Ectodermal cell (in vitro differentiated cells): ENCODE results near the gene OTULINL.

Experiments
- H3K27ac ChIP-seq: 2 replicates; pipeline ENCODE4 v1.7.0; 2013; ENCODE audit warnings: mild to moderate bottlenecking, low read depth, low read length; ENCODE audit not compliant: insufficient read depth, poor library complexity, severe bottlenecking
- H3K27me3 ChIP-seq: 2 replicates; pipeline ENCODE4 v1.7.0; 2013; ENCODE audit warnings: mild to moderate bottlenecking, low read length; ENCODE audit not compliant: insufficient read depth, control insufficient read depth, poor library complexity, severe bottlenecking
- H3K36me3 ChIP-seq: one replicate; pipeline ENCODE4 v1.7.0; 2013; ENCODE audit warnings: low read length; ENCODE audit not compliant: control insufficient read depth, insufficient read depth
- H3K4me1 ChIP-seq: one replicate; pipeline ENCODE4 v1.7.0; 2013; ENCODE audit warnings: low read length; ENCODE audit not compliant: control insufficient read depth, insufficient read depth
- H3K4me3 ChIP-seq: 2 replicates; pipeline ENCODE4 v1.7.0; 2013; ENCODE audit warnings: low read depth, low read length, control low read depth; ENCODE audit not compliant: insufficient read depth
- H3K9me3 ChIP-seq: 2 replicates; pipeline ENCODE4 v1.7.0; 2013; ENCODE audit warnings: mild to moderate bottlenecking, low read length, moderate library complexity; ENCODE audit not compliant: control insufficient read depth
- WGBS, 2 experiments: methylation state at CpG; one replicate each; pipeline ENCODE4 v1.1.7; 2013; ENCODE audit warnings: missing lambda C conversion rate in 2 of 2; 5-methylcytosine and 5-hydroxymethylcytosine counted together

The OTULINL gene

DNA sequence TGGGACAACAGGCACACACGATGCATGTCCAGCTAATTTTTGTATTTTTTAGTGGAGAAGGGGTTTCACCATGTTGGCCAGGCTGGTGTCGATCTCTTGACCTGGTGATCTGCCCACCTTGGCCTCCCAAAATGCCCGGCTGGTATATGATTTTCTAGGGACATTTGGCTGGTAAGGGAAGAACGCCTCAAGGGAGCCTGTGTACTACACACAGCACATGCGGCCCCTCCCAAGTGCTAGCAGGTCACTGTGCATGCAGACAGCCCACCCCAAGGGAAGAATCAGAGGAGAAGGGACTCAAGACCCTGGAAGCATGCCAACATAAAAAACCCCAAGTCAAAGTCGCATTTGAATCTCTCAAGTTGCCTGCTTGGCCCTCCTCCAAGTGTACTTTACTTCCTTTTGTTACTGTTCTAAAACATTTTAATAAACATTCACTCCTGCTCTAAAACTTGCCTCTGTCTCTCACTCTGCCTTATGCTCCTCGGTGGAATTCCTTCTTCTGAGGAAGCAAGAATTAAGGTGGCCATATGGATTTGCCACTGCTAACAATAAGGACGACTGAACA, 24.3 kb upstream of the OTULINL start:
- H3K27me3 ChIP-seq: no peaks in the 10 kb centered on the region
- no peak overlapping the region for H3K27ac ChIP-seq
- H3K4me1 ChIP-seq: no peaks in the 10 kb centered on the region
- no peaks in the 10 kb centered on the region for H3K9me3 ChIP-seq
- H3K4me3 ChIP-seq: no peak overlapping the region
- 89 to 91% methylated on average over 8 of the region's 8 CpGs for WGBS, 2 experiments
- H3K36me3 ChIP-seq: no peaks in the 10 kb centered on the region

DNA sequence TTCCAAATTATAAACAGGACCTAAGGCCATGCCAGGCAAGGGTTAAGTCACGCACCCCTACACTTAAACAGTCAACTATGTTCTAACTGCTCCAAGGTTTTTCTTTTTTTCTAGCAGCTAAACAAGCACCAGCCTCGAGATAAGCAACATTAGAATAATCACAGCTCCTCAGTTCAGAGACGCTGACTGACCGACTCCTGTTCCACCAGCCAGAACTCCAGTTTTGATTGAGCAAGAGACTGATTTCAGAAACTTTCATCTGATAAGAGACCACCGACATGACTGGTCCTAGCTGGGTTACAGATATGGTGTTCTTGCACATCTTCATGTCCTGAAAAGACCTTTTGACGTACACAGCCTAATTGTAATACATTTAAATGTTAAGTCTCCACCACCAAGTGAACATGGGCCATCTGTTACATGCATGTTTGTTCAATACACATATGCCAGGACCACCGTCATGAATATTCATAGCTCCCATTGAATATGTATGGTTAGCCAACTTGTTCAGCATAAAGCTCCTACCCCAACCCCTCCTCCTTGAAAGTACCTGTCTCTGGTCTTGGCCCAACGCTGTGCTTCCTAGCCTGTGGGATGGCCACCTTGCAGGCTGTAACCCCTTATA, 23.7 kb upstream of the OTULINL start:
- no peaks in the 10 kb centered on the region for H3K36me3 ChIP-seq
- no peaks in the 10 kb centered on the region for H3K27me3 ChIP-seq
- no peak overlapping the region for H3K4me3 ChIP-seq
- 90 to 92% methylated on average over 8 of the region's 8 CpGs for WGBS, 2 experiments
- no peaks in the 10 kb centered on the region for H3K4me1 ChIP-seq
- H3K27ac ChIP-seq: no peak overlapping the region
- H3K9me3 ChIP-seq: no peaks in the 10 kb centered on the region

DNA sequence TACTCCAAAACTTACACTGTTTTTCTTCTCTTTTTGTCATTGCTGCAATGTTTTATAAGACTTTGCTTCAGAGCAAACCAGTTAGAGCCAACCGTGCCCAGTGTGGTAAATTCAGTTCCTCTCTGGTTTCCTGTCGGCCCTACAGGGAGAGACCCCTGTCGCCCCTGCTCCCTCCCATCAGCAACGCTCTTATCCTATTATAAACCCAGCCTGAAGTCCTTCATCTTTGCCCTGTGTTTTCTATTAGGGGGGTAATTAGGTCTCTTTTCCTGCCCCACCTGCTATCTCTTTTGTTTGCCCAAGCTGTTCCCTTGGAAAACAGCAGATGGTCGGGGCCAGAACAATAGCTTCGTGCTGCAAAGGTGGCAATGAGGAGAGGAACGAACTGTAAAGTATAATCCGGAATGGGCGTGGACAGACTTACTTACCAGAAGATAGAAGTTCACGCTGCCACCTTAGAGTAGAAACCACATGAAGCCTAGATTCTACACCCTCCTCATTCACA, 21.4 kb upstream of the OTULINL start:
- no peak overlapping the region for H3K4me3 ChIP-seq
- H3K36me3 ChIP-seq: no peaks in the 10 kb centered on the region
- no peak overlapping the region for H3K27ac ChIP-seq
- no peaks in the 10 kb centered on the region for H3K4me1 ChIP-seq
- no peaks in the 10 kb centered on the region for H3K9me3 ChIP-seq
- WGBS, 2 experiments: 82 to 86% methylated on average over 10 of the region's 10 CpGs
- no peaks in the 10 kb centered on the region for H3K27me3 ChIP-seq

DNA sequence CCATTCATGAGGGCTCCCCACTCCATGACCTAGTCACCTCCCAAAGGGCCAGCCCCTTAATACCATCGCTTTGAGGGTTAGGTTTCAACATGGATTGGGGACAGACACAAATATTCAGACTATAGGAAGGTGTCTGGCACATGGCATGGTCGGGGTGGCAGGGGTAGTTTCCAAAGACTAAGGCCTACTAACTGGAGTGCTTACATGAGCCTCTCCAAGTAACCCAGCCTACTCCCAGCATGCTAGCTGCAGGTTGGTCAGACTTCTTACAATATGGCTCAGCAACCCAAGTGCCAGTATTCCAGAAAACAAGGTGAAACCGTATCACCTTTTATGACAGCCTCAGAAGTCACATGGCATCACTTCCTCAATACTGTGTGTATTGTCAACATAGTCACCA, 19.9 kb upstream of the OTULINL start:
- H3K9me3 ChIP-seq: no peaks in the 10 kb centered on the region
- no peaks in the 10 kb centered on the region for H3K36me3 ChIP-seq
- no peaks in the 10 kb centered on the region for H3K4me1 ChIP-seq
- no peak overlapping the region for H3K4me3 ChIP-seq
- H3K27ac ChIP-seq: no peak overlapping the region
- WGBS, 2 experiments: 93 to 97% methylated on average over 3 of the region's 3 CpGs
- H3K27me3 ChIP-seq: no peaks in the 10 kb centered on the region

DNA sequence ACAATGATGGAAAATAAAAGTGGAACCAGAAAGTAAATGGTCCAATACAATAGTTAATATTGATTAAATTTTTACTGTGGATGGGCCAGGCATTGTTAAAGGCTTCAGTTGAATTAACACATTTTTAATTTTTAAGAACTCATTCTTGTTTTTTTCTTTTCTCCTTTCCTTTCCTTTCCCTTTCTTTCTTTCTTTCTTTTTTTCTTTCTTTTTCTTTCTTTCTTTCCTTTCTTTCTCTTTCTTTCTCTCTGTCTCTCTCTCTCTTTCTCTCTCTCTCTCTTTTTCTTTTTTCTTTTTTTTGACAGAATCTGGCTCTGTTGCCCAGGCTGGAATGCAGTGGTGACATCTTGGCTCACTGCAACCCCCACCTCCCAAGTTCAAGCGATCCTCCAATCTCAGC, 13.3 kb upstream of the OTULINL start:
- Histone ChIP-seq H3K9me3 (no peaks in the 10 kb centered on the region), H3K4me1 (no peaks in the 10 kb centered on the region), H3K27me3 (no peaks in the 10 kb centered on the region), H3K36me3 (no peaks in the 10 kb centered on the region), H3K4me3 (no peak overlapping the region), H3K27ac (no peak overlapping the region)
- WGBS, 2 experiments: 90 to 91% methylated on average over 1 of the region's 1 CpG

DNA sequence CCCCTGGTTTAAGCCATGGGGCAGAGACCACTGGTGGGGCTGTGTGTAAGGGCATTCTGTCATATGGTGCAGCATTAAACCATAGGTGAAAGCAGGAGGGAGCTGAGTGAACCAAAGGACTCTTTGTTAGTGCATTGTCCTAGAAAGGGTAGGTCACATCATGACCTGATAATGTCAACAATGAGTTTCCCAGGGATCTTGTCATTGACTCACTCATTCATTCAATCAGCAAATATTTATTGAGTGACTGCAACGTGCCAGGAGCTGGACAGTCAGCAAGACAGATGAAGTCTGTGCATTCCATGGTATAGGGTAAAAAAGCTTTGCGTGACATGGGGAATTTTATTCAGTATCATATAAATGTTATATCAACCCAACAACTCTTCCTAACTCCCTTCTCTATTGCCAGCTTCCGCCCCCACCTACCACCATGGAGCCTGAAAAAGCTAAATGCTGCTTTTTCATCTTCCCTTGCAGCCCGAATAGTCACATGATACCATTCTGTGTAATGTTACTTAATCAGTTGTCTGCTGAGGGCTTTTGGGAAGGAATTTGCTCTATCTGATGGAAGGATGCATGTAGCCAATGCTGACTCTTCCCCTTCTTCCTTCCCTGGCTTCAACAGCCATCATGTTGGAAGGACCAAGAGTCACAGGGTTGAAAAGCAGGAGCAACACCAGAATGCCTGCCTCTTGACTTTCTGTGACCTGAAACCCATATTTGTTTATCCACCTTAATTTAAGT, 11.5 kb upstream of the OTULINL start:
- Histone ChIP-seq H3K4me3 (no peak overlapping the region), H3K4me1 (no peaks in the 10 kb centered on the region), H3K9me3 (no peaks in the 10 kb centered on the region), H3K27me3 (no peaks in the 10 kb centered on the region), H3K36me3 (no peaks in the 10 kb centered on the region), H3K27ac (no peak overlapping the region)
- 88 to 95% methylated on average over 2 to 4 of the region's 4 CpGs for WGBS, 2 experiments

DNA sequence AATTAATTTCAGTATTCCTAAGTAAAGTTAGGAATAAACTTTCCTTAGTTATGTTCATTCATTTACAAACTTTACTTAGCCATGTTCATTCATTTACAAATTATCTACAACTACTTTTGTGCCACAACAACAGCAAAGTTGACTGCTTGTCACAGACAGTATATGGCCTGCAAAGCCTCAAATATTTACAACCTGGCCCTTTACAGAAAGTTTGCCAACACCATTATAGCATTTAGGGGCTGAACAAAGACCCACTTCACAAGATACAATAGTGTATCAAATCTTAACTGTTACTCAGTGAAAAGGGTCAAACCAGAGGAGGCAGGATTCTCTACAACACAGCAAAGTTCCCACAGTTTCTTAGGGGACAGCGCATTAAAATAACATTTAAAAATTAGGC, 9.7 kb upstream of the OTULINL start:
- no peaks in the 10 kb centered on the region for H3K9me3 ChIP-seq
- H3K4me3 ChIP-seq: no peak overlapping the region
- H3K4me1 ChIP-seq: no peaks in the 10 kb centered on the region
- WGBS, 2 experiments: 100% methylated on average over 1 of the region's 1 CpG; no CpG with 5 or more reads in 1 of the 2 experiments
- H3K36me3 ChIP-seq: no peaks in the 10 kb centered on the region
- H3K27me3 ChIP-seq: no peaks in the 10 kb centered on the region
- no peak overlapping the region for H3K27ac ChIP-seq

DNA sequence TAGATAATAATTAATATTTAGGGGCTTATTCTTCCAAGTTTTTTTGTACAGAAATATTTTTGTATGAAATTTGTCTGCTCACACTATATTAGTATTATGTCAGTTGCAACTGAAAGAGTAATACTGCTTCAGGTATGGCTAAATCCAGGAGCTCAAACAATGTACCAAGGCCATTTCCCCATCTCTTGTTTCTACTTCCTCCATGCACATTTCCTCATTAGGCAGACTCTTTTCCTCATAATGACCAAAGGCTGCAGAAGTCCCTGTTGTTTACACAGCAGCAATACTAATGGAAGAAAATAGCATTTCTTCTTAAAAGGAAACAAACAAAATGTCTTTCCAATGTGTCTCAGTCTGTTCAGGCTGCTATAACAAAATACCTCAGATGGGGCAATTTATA, 9.2 kb upstream of the OTULINL start:
- no peaks in the 10 kb centered on the region for H3K27me3 ChIP-seq
- no peaks in the 10 kb centered on the region for H3K36me3 ChIP-seq
- no peak overlapping the region for H3K4me3 ChIP-seq
- H3K4me1 ChIP-seq: no peaks in the 10 kb centered on the region
- no peaks in the 10 kb centered on the region for H3K9me3 ChIP-seq
- no peak overlapping the region for H3K27ac ChIP-seq

DNA sequence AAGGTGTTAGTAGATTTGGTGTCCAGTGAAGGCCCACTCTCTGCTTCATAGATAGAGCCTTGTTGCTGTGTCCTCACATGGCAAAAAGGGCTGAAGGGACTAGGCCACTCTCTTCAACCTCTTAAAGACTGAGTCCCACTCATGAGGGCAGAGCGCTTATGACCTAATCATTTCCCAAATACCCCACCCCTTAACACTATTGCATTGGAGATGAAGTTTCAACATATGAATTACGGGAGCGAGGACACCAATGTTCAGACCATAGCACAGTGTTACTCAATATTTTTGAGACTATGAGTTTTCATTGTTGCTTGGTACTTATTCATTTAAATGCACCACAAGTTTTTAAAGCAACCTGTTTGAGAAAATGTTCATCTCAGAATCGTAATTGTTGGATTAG, 8.8 kb upstream of the OTULINL start:
- Histone ChIP-seq H3K4me1 (no peaks in the 10 kb centered on the region), H3K9me3 (no peaks in the 10 kb centered on the region), H3K27ac (no peak overlapping the region), H3K36me3 (no peaks in the 10 kb centered on the region), H3K27me3 (no peaks in the 10 kb centered on the region), H3K4me3 (no peak overlapping the region)
- WGBS, 2 experiments: 88 to 100% methylated on average over 4 of the region's 4 CpGs

DNA sequence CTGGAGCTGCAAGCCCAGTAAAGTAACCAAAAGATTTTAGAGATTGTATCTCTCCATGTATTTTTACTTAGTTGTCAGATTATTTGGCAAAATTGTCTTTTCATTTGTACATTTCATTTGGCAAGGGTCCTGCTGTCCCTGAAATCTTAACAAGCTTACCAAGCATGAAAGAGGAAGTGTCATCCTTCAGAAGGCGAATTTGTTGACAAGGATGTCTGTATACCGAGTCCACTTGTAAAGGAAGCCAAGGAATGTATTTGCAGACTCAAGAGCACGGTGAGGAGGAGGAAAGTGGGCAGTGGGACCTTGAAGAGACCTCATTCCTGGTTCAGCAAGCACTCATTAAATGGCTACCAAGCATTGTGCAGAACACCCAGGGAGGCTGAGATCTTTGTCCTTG, 7.5 kb upstream of the OTULINL start:
- Histone ChIP-seq H3K4me3 (no peak overlapping the region), H3K36me3 (no peaks in the 10 kb centered on the region), H3K27ac (no peak overlapping the region), H3K27me3 (peaks cover 2% of the 10 kb centered on the region), H3K9me3 (no peaks in the 10 kb centered on the region), H3K4me1 (no peaks in the 10 kb centered on the region)
- WGBS, 2 experiments: 88 to 89% methylated on average over 3 of the region's 3 CpGs
